NCI-H2029 treated with DMSO at 0.1 percent for 48 hours (cell line): ENCODE data around the gene YBX1.
A peak's percentile ranks its signal among the peaks of the same experiment; 100 is the strongest.

Experiments used
- DNase-seq: peaks from one replicate; lab custom pipeline; 2025; lab: John Stamatoyannopoulos, UW

Gene YBX1

GRCh38 chr1:42735477-42736105 lies 53.4 kb downstream of the YBX1 start:
- no peak for DNase-seq

- DNase-seq: no peak
Measured at GRCh38 chr1:42736152-42736551, 53.9 kb downstream of the YBX1 start.

GRCh38 chr1:42736571-42737200 lies 54.5 kb downstream of the YBX1 start:
- DNase-seq: no peak

- peak; percentile 90 for DNase-seq
Measured at GRCh38 chr1:42737257-42737656, 55.0 kb downstream of the YBX1 start.

GRCh38 chr1:42737986-42738677 lies 55.9 kb downstream of the YBX1 start:
- DNase-seq: no peak

- DNase-seq: no peak
Measured at GRCh38 chr1:42738678-42739226, 56.5 kb downstream of the YBX1 start.

GRCh38 chr1:42739753-42740700 lies 57.8 kb downstream of the YBX1 start, which contains the start of gene CLDN19:
TSS of gene CLDN19 (minus strand) at chr1:42740236. CDS start at chr1:42740063, 173 bp downstream.
- DNase-seq: no peak

GRCh38 chr1:42740851-42741580 lies 58.8 kb downstream of the YBX1 start:
- DNase-seq: no peak

GRCh38 chr1:42741706-42742105 lies 59.5 kb downstream of the YBX1 start:
- no peak for DNase-seq

- no peak for DNase-seq
Measured at GRCh38 chr1:42742141-42742540, 59.9 kb downstream of the YBX1 start.

- no peak for DNase-seq
Measured at GRCh38 chr1:42742617-42743316, 60.5 kb downstream of the YBX1 start.

GRCh38 chr1:42743317-42744147 lies 61.3 kb downstream of the YBX1 start:
- DNase-seq: no peak

- no peak for DNase-seq
Measured at GRCh38 chr1:42744148-42744413, 61.9 kb downstream of the YBX1 start.

- DNase-seq: no peak
Measured at GRCh38 chr1:42745851-42746250, 63.6 kb downstream of the YBX1 start.

GRCh38 chr1:42746436-42747105 lies 64.4 kb downstream of the YBX1 start:
- DNase-seq: no peak

GRCh38 chr1:42747125-42747524 lies 64.9 kb downstream of the YBX1 start:
- DNase-seq: peak; percentile 7

GRCh38 chr1:42748021-42748420 lies 65.8 kb downstream of the YBX1 start:
- DNase-seq: no peak

- no peak for DNase-seq
Measured at GRCh38 chr1:42748461-42749410, 66.5 kb downstream of the YBX1 start.
